ENCODE measurements around the gene GALNT9.

GALNT9 gene

GRCh38 chr12:132315507-132315906 lies 13.9 kb downstream of the GALNT9 start:
- H2AFZ ChIP-seq (ENCODE audit: low read depth, low read length) = no peak overlapping the region
- peaks cover 37% of the 10 kb centered on the region for H3K27me3 ChIP-seq (ENCODE audit: insufficient read depth, low read length)
- H3K4me1 ChIP-seq (ENCODE audit: insufficient read depth, low read length) = no peaks in the 10 kb centered on the region
- H3K4me3 ChIP-seq (ENCODE audit: low read length) = no peak overlapping the region
- H3K9me3 ChIP-seq (ENCODE audit: low read length) = peaks cover 5% of the 10 kb centered on the region
- no peaks in the 10 kb centered on the region for H3K36me3 ChIP-seq (ENCODE audit: insufficient read depth, low read length)

GRCh38 chr12:132314516-132315233 lies 14.7 kb downstream of the GALNT9 start:
- no peaks in the 10 kb centered on the region for H3K4me1 ChIP-seq (ENCODE audit: insufficient read depth, low read length)
- peaks cover 34% of the 10 kb centered on the region for H3K27me3 ChIP-seq (ENCODE audit: insufficient read depth, low read length)
- H2AFZ ChIP-seq (ENCODE audit: low read depth, low read length) = no peak overlapping the region
- no peaks in the 10 kb centered on the region for H3K36me3 ChIP-seq (ENCODE audit: insufficient read depth, low read length)
- peaks cover 5% of the 10 kb centered on the region for H3K9me3 ChIP-seq (ENCODE audit: low read length)
- H3K4me3 ChIP-seq (ENCODE audit: low read length) = no peak overlapping the region

GRCh38 chr12:132314035-132314434 lies 15.4 kb downstream of the GALNT9 start:
- H3K27me3 ChIP-seq (ENCODE audit: insufficient read depth, low read length) = peaks cover 31% of the 10 kb centered on the region
- H3K36me3 ChIP-seq (ENCODE audit: insufficient read depth, low read length) = no peaks in the 10 kb centered on the region

GRCh38 chr12:132313182-132313581 lies 16.2 kb downstream of the GALNT9 start:
- Histone ChIP-seq H2AFZ (ENCODE audit: low read depth, low read length) (no peak overlapping the region), H3K9me3 (ENCODE audit: low read length) (peaks cover 5% of the 10 kb centered on the region), H3K27me3 (ENCODE audit: insufficient read depth, low read length) (peaks cover 22% of the 10 kb centered on the region), H3K4me3 (ENCODE audit: low read length) (no peak overlapping the region), H3K36me3 (ENCODE audit: insufficient read depth, low read length) (no peaks in the 10 kb centered on the region), H3K4me1 (ENCODE audit: insufficient read depth, low read length) (no peaks in the 10 kb centered on the region)

More at GRCh38 chr12:132314035-132314434, 15.4 kb downstream of the GALNT9 start:
- H3K9me3 ChIP-seq (ENCODE audit: low read length) = peaks cover 5% of the 10 kb centered on the region
- H3K4me3 ChIP-seq (ENCODE audit: low read length) = no peak overlapping the region
- no peaks in the 10 kb centered on the region for H3K4me1 ChIP-seq (ENCODE audit: insufficient read depth, low read length)
- H2AFZ ChIP-seq (ENCODE audit: low read depth, low read length) = no peak overlapping the region

- no peak overlapping the region for H2AFZ ChIP-seq (ENCODE audit: low read depth, low read length)
- H3K27me3 ChIP-seq (ENCODE audit: insufficient read depth, low read length) = peaks cover 21% of the 10 kb centered on the region
- no peaks in the 10 kb centered on the region for H3K36me3 ChIP-seq (ENCODE audit: insufficient read depth, low read length)
- no peaks in the 10 kb centered on the region for H3K4me1 ChIP-seq (ENCODE audit: insufficient read depth, low read length)
- H3K9me3 ChIP-seq (ENCODE audit: low read length) = peaks cover 5% of the 10 kb centered on the region
- no peak overlapping the region for H3K4me3 ChIP-seq (ENCODE audit: low read length)
These were observed 16.9 kb downstream of the GALNT9 start for GRCh38 chr12:132312516-132312915.

- no peak overlapping the region for H3K4me3 ChIP-seq (ENCODE audit: low read length)
- no peaks in the 10 kb centered on the region for H3K4me1 ChIP-seq (ENCODE audit: insufficient read depth, low read length)
- no peaks in the 10 kb centered on the region for H3K36me3 ChIP-seq (ENCODE audit: insufficient read depth, low read length)
- H3K9me3 ChIP-seq (ENCODE audit: low read length) = peaks cover 5% of the 10 kb centered on the region
- H2AFZ ChIP-seq (ENCODE audit: low read depth, low read length) = no peak overlapping the region
- peaks cover 11% of the 10 kb centered on the region for H3K27me3 ChIP-seq (ENCODE audit: insufficient read depth, low read length)
These were observed 18.0 kb downstream of the GALNT9 start for GRCh38 chr12:132311201-132311915.

GRCh38 chr12:132310181-132311040 lies 19.0 kb downstream of the GALNT9 start:
- H3K9me3 ChIP-seq (ENCODE audit: low read length) = peaks cover 5% of the 10 kb centered on the region
- H3K4me1 ChIP-seq (ENCODE audit: insufficient read depth, low read length) = no peaks in the 10 kb centered on the region

GRCh38 chr12:132309596-132310086 lies 19.7 kb downstream of the GALNT9 start:
- H3K27me3 ChIP-seq (ENCODE audit: insufficient read depth, low read length) = peaks cover 3% of the 10 kb centered on the region
- no peaks in the 10 kb centered on the region for H3K36me3 ChIP-seq (ENCODE audit: insufficient read depth, low read length)

More at GRCh38 chr12:132310181-132311040, 19.0 kb downstream of the GALNT9 start:
- Histone ChIP-seq H3K4me3 (ENCODE audit: low read length) (no peak overlapping the region), H3K27me3 (ENCODE audit: insufficient read depth, low read length) (peaks cover 3% of the 10 kb centered on the region), H2AFZ (ENCODE audit: low read depth, low read length) (no peak overlapping the region), H3K36me3 (ENCODE audit: insufficient read depth, low read length) (no peaks in the 10 kb centered on the region)

GRCh38 chr12:132308853-132309595 lies 20.4 kb downstream of the GALNT9 start:
- peaks cover 5% of the 10 kb centered on the region for H3K9me3 ChIP-seq (ENCODE audit: low read length)

More at GRCh38 chr12:132309596-132310086, 19.7 kb downstream of the GALNT9 start:
- no peak overlapping the region for H2AFZ ChIP-seq (ENCODE audit: low read depth, low read length)
- H3K4me1 ChIP-seq (ENCODE audit: insufficient read depth, low read length) = no peaks in the 10 kb centered on the region
- H3K4me3 ChIP-seq (ENCODE audit: low read length) = no peak overlapping the region
- peaks cover 5% of the 10 kb centered on the region for H3K9me3 ChIP-seq (ENCODE audit: low read length)

GRCh38 chr12:132307976-132308852 lies 21.2 kb downstream of the GALNT9 start:
- Histone ChIP-seq H2AFZ (ENCODE audit: low read depth, low read length) (no peak overlapping the region), H3K4me1 (ENCODE audit: insufficient read depth, low read length) (no peaks in the 10 kb centered on the region), H3K36me3 (ENCODE audit: insufficient read depth, low read length) (no peaks in the 10 kb centered on the region), H3K9me3 (ENCODE audit: low read length) (peaks cover 5% of the 10 kb centered on the region), H3K27me3 (ENCODE audit: insufficient read depth, low read length) (peaks cover 3% of the 10 kb centered on the region), H3K4me3 (ENCODE audit: low read length) (no peak overlapping the region)

More at GRCh38 chr12:132308853-132309595, 20.4 kb downstream of the GALNT9 start:
- no peak overlapping the region for H3K4me3 ChIP-seq (ENCODE audit: low read length)
- no peaks in the 10 kb centered on the region for H3K4me1 ChIP-seq (ENCODE audit: insufficient read depth, low read length)
- no peak overlapping the region for H2AFZ ChIP-seq (ENCODE audit: low read depth, low read length)
- no peaks in the 10 kb centered on the region for H3K36me3 ChIP-seq (ENCODE audit: insufficient read depth, low read length)
- H3K27me3 ChIP-seq (ENCODE audit: insufficient read depth, low read length) = peaks cover 3% of the 10 kb centered on the region

- no peaks in the 10 kb centered on the region for H3K4me1 ChIP-seq (ENCODE audit: insufficient read depth, low read length)
- no peak overlapping the region for H2AFZ ChIP-seq (ENCODE audit: low read depth, low read length)
- no peaks in the 10 kb centered on the region for H3K36me3 ChIP-seq (ENCODE audit: insufficient read depth, low read length)
- peaks cover 5% of the 10 kb centered on the region for H3K9me3 ChIP-seq (ENCODE audit: low read length)
- H3K27me3 ChIP-seq (ENCODE audit: insufficient read depth, low read length) = peaks cover 3% of the 10 kb centered on the region
- no peak overlapping the region for H3K4me3 ChIP-seq (ENCODE audit: low read length)
These were observed 22.6 kb downstream of the GALNT9 start for GRCh38 chr12:132306885-132307191.

Measured in neuron (in vitro differentiated cells).